ENCODE data around the gene TSPAN8. TPM values are rescaled to one million over a fixed set of nuclear protein-coding genes. Genes with fewer than 3 reads are reported as not detected.
"Not testable (repeated sequence)": the region's sequence is repeated elsewhere in the genome, so short reads cannot be mapped to it uniquely, and the experiment has no call there.

Gene TSPAN8
- total and polyA plus RNA-seq, 2 donors (not counting 1 experiment from before 2014, with no cell fraction given): 0.17 TPM; not detected in 1

- H3K9ac ChIP-seq (ENCODE audit: insufficient read depth, low read length): no peak overlapping the region
- H3K4me3 ChIP-seq (replicated peaks in 1 of 4; ENCODE audit: control extremely low read depth in 1 of 4, insufficient read depth in 1 of 4, low read depth in 3 of 4, low read length in 4 of 4): no peak overlapping the region
- H3K27me3 ChIP-seq (ENCODE audit: control insufficient read depth, insufficient read depth, low read length): no peaks in the 10 kb centered on the region
- H3K27ac ChIP-seq (ENCODE audit: insufficient read depth, low read length): no peak overlapping the region
- no peak for DNase-seq (ENCODE audit: low read depth in 2 of 2)
- no peaks in the 10 kb centered on the region for H3K79me2 ChIP-seq (ENCODE audit: control insufficient read depth, insufficient read depth, low read length)
- no peak overlapping the region for H3K4me2 ChIP-seq (ENCODE audit: extremely low read depth, insufficient read depth, low read length)
- no peaks in the 10 kb centered on the region for H4K20me1 ChIP-seq (ENCODE audit: control insufficient read depth, extremely low read depth, insufficient read depth, low read length)
- TF ChIP-seq, protein P1, sequence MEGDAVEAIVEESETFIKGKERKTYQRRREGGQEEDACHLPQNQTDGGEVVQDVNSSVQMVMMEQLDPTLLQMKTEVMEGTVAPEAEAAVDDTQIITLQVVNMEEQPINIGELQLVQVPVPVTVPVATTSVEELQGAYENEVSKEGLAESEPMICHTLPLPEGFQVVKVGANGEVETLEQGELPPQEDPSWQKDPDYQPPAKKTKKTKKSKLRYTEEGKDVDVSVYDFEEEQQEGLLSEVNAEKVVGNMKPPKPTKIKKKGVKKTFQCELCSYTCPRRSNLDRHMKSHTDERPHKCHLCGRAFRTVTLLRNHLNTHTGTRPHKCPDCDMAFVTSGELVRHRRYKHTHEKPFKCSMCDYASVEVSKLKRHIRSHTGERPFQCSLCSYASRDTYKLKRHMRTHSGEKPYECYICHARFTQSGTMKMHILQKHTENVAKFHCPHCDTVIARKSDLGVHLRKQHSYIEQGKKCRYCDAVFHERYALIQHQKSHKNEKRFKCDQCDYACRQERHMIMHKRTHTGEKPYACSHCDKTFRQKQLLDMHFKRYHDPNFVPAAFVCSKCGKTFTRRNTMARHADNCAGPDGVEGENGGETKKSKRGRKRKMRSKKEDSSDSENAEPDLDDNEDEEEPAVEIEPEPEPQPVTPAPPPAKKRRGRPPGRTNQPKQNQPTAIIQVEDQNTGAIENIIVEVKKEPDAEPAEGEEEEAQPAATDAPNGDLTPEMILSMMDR (conservative IDR thresholded peaks at IDR 0.05 in 1 of 2, IDR thresholded peaks at IDR 0.05 in 1 of 2; ENCODE audit: low read depth in 1 of 2, low read length in 2 of 2): no peak
- no peak for TF ChIP-seq EZH2 (IDR thresholded peaks at IDR 0.05; ENCODE audit: low read length, missing control alignments)
- H2AFZ ChIP-seq (ENCODE audit: low read length): no peak overlapping the region
- no peaks in the 10 kb centered on the region for H3K36me3 ChIP-seq (ENCODE audit: control insufficient read depth, insufficient read depth, low read length)
- no peaks in the 10 kb centered on the region for H3K9me3 ChIP-seq (ENCODE audit: control insufficient read depth, insufficient read depth, low read depth, low read length)
- no peaks in the 10 kb centered on the region for H3K4me1 ChIP-seq (ENCODE audit: control insufficient read depth, extremely low read depth, insufficient read depth, low read length)
These were observed 32.9 kb downstream of the TSPAN8 start for GRCh38 chr12:71124835-71125460.

GRCh38 chr12:71113148-71113547, 44.7 kb downstream of the TSPAN8 start:
- DNase-seq (ENCODE audit: low read depth in 2 of 2); H3K9ac ChIP-seq (ENCODE audit: insufficient read depth, low read length); H3K9me3 ChIP-seq (ENCODE audit: control insufficient read depth, insufficient read depth, low read depth, low read length): not testable (repeated sequence)

GRCh38 chr12:71109834-71110233, 48.0 kb downstream of the TSPAN8 start:
- Histone ChIP-seq H3K9ac (ENCODE audit: insufficient read depth, low read length) (no peak overlapping the region), H2AFZ (ENCODE audit: low read length) (no peak overlapping the region), H3K4me3 (replicated peaks in 1 of 4; ENCODE audit: control extremely low read depth in 1 of 4, insufficient read depth in 1 of 4, low read depth in 3 of 4, low read length in 4 of 4) (no peak overlapping the region), H3K4me2 (ENCODE audit: extremely low read depth, insufficient read depth, low read length) (no peak overlapping the region), H3K27me3 (ENCODE audit: control insufficient read depth, insufficient read depth, low read length) (no peaks in the 10 kb centered on the region), H3K27ac (ENCODE audit: insufficient read depth, low read length) (no peak overlapping the region), H3K79me2 (ENCODE audit: control insufficient read depth, insufficient read depth, low read length) (no peaks in the 10 kb centered on the region), H3K36me3 (ENCODE audit: control insufficient read depth, insufficient read depth, low read length) (no peaks in the 10 kb centered on the region), H4K20me1 (ENCODE audit: control insufficient read depth, extremely low read depth, insufficient read depth, low read length) (no peaks in the 10 kb centered on the region), H3K9me3 (ENCODE audit: control insufficient read depth, insufficient read depth, low read depth, low read length) (no peaks in the 10 kb centered on the region), H3K4me1 (ENCODE audit: control insufficient read depth, extremely low read depth, insufficient read depth, low read length) (no peaks in the 10 kb centered on the region)
- DNase-seq (ENCODE audit: low read depth in 2 of 2): no peak
- TF ChIP-seq, protein P1 (conservative IDR thresholded peaks at IDR 0.05 in 1 of 2, IDR thresholded peaks at IDR 0.05 in 1 of 2; ENCODE audit: low read depth in 1 of 2, low read length in 2 of 2): no peak
- TF ChIP-seq EZH2 (IDR thresholded peaks at IDR 0.05; ENCODE audit: low read length, missing control alignments): no peak

More at GRCh38 chr12:71113148-71113547, 44.7 kb downstream of the TSPAN8 start:
- H3K36me3 ChIP-seq (ENCODE audit: control insufficient read depth, insufficient read depth, low read length); H3K4me2 ChIP-seq (ENCODE audit: extremely low read depth, insufficient read depth, low read length); H3K27ac ChIP-seq (ENCODE audit: insufficient read depth, low read length); H3K27me3 ChIP-seq (ENCODE audit: control insufficient read depth, insufficient read depth, low read length); H3K4me1 ChIP-seq (ENCODE audit: control insufficient read depth, extremely low read depth, insufficient read depth, low read length); H3K79me2 ChIP-seq (ENCODE audit: control insufficient read depth, insufficient read depth, low read length); H4K20me1 ChIP-seq (ENCODE audit: control insufficient read depth, extremely low read depth, insufficient read depth, low read length); H2AFZ ChIP-seq (ENCODE audit: low read length); H3K4me3 ChIP-seq (replicated peaks in 1 of 4; ENCODE audit: control extremely low read depth in 1 of 4, insufficient read depth in 1 of 4, low read depth in 3 of 4, low read length in 4 of 4): not testable (repeated sequence)
